Smooth muscle cell of bladder (primary cell): ENCODE measurements around the gene PMEL. TPM values are rescaled to one million over a fixed set of nuclear protein-coding genes. Genes with fewer than 3 reads are reported as not detected.

Source experiments
- total RNA-seq: library from RNA; depleted of rRNA; stranded (reverse); fragments of >200 nt; gene quantifications from 2 replicates; pipeline ENCODE4 v1.2.3, GENCODE V29; 2014

The PMEL gene
- 0.28 and 0.71 TPM in 2 replicates for total RNA-seq

GRCh38 chr12:55965941-55966407 is at the start of gene PMEL:
Gene PMEL, minus strand, starts transcription at chr12:55966042. Its CDS starts 31 bp downstream, at chr12:55966011.

GRCh38 chr12:55996715-55997534 is 31.1 kb upstream of the PMEL start, which contains the start of gene SUOX:
Gene SUOX, plus strand, starts transcription at chr12:55997276. Its CDS starts 4,946 bp downstream, at chr12:56002222.

GRCh38 chr12:55973599-55974307 is 7.9 kb upstream of the PMEL start, which contains the start of gene RAB5B:
Gene RAB5B, plus strand, starts transcription at chr12:55974078. Its CDS starts 12,883 bp downstream, at chr12:55986961.

GRCh38 chr12:55966408-55967281 is 803 bp upstream of the PMEL start, which contains the start of gene CDK2:
Gene CDK2, plus strand, starts transcription at chr12:55966830. Its CDS starts 179 bp downstream, at chr12:55967009.

GRCh38 chr12:55930771-55931316 is 35.0 kb downstream of the PMEL start, which contains the start of gene DGKA:
Gene DGKA, plus strand, starts transcription at chr12:55931162. Its CDS starts 5,342 bp downstream, at chr12:55936504.

GRCh38 chr12:55927588-55928502 is 38.0 kb downstream of the PMEL start, which contains the start of gene PYM1:
Gene PYM1, minus strand, starts transcription at chr12:55927894. Its CDS starts 133 bp downstream, at chr12:55927761.

Other genes starting within 250 kb of the PMEL start
- gene BLOC1S1, start 250.0 kb downstream of the PMEL start, total RNA-seq: 105 and 136 TPM in 2 replicates
- gene RDH5, start 245.6 kb downstream of the PMEL start, total RNA-seq: 3.7 and 4.2 TPM in 2 replicates
- gene CD63, start 237.0 kb downstream of the PMEL start, total RNA-seq: 3,456 and 4,323 TPM in 2 replicates
- gene GDF11, start 222.9 kb downstream of the PMEL start, total RNA-seq: 1.6 and 2.8 TPM in 2 replicates
- 77.5 and 89.2 TPM in 2 replicates for gene SARNP, start 148.3 kb downstream of the PMEL start, total RNA-seq
- gene ORMDL2, start 148.0 kb downstream of the PMEL start, total RNA-seq: 23.0 and 23.5 TPM in 2 replicates
- 54.5 and 58.3 TPM in 2 replicates for gene DNAJC14, start 136.5 kb downstream of the PMEL start, total RNA-seq
- gene MMP19, start 123.1 kb downstream of the PMEL start, total RNA-seq: 5.9 and 6.1 TPM in 2 replicates
- 34.8 and 39.7 TPM in 2 replicates for gene PYM1, start 38.1 kb downstream of the PMEL start, total RNA-seq
- gene DGKA, start 34.9 kb downstream of the PMEL start, total RNA-seq: 18.8 and 25.6 TPM in 2 replicates
- 7.1 and 8.5 TPM in 2 replicates for gene CDK2, start 788 bp upstream of the PMEL start, total RNA-seq
- 34.4 and 43.4 TPM in 2 replicates for gene RAB5B, start 8.0 kb upstream of the PMEL start, total RNA-seq
- gene SUOX, start 31.2 kb upstream of the PMEL start, total RNA-seq: 8.7 and 9.2 TPM in 2 replicates
- 0.57 and 1.5 TPM in 2 replicates for gene IKZF4, start 55.0 kb upstream of the PMEL start, total RNA-seq
- gene RPS26, start 75.9 kb upstream of the PMEL start, total RNA-seq: 52.3 and 82.2 TPM in 2 replicates
- 0.28 TPM in 2 replicates for gene ERBB3, start 114.1 kb upstream of the PMEL start, total RNA-seq
- gene PA2G4, start 138.5 kb upstream of the PMEL start, total RNA-seq: 86.5 and 93.8 TPM in 2 replicates
- gene RPL41, start 150.6 kb upstream of the PMEL start, total RNA-seq: 4,326 and 4,609 TPM in 2 replicates
- 5.7 and 6.6 TPM in 2 replicates for gene ZC3H10, start 152.2 kb upstream of the PMEL start, total RNA-seq
- 163 and 185 TPM in 2 replicates for gene ESYT1, start 162.2 kb upstream of the PMEL start, total RNA-seq
- gene MYL6B, start 186.5 kb upstream of the PMEL start, total RNA-seq: 94.5 and 122 TPM in 2 replicates
- gene MYL6, start 192.3 kb upstream of the PMEL start, total RNA-seq: 2,455 and 2,914 TPM in 2 replicates
- 40.0 and 47.7 TPM in 2 replicates for gene SMARCC2, start 223.4 kb upstream of the PMEL start, total RNA-seq